AG08395 (cell line): Measurements from ENCODE around the gene SPRYD3.

ENCODE experiments used
- DNase-seq: peaks from one replicate; pipeline ENCODE4 v3.0.0; 2012; ENCODE audit warnings: mixed read lengths, low spot score

SPRYD3 gene

GRCh38 chr12:53025250-53025649 lies 53.9 kb downstream of the SPRYD3 start:
- no peak for DNase-seq

GRCh38 chr12:53014709-53015108 lies 64.5 kb downstream of the SPRYD3 start:
- DNase-seq = no peak
